ENCODE measurements around the gene IL4I1.
A peak's percentile ranks its signal among the peaks of the same experiment; 100 is the strongest.

IL4I1 gene

DNA sequence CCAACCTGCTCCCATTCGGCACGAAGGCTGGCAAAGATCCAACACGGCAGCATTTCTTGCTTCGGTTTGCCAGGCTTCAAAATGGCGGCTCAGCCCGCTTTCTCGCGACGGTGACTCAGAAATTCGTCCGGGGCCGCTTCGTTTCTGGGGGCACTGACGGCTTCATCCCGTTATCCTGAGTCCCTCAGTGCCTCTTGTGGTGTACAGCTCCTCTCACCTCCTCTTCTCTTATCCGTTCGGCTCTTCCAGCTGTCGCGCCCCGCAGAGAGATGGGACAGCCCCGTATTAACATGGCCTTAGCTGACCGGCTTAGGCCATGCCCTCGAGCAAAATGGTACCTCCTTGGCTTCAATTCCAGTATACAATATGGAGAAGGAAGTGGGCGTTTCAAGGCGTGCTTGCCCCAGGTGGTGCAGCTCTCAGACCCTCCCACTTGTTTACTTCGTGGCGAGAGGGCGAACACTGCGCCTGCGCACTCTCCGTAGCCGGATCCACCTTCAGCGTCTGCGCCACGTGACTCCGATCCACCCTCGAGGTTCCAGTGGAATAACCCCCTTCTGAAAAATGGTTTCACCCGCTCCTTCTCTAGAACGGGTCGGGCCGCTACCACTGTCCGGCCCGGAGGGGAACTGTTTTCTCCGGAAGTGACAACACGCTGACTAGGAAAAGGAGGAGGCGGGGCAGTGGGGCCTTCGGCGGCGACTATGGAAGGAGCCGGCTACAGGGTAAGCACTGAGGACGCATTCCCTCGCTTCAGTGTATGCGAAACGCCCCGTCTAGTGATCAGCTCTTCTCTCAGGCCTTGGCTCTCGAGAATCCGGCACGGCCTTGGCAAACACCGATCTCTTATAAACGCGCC lies 19.4 kb downstream of the IL4I1 start, which contains the start of the genes AKT1S1 and TBC1D17:
TSS of gene AKT1S1 (minus strand) at position 336 of the 859 bp plus-strand sequence. CDS start 4,060 bp downstream, outside the sequence.
TSS of gene TBC1D17 (plus strand) at position 683 of the 859 bp plus-strand sequence. CDS start at position 705, 22 bp downstream.
- FAIRE-seq: peak; percentile 99

GRCh38 chr19:49876422-49877019 lies 20.2 kb downstream of the IL4I1 start:
- FAIRE-seq: peak; percentile 97

DNA sequence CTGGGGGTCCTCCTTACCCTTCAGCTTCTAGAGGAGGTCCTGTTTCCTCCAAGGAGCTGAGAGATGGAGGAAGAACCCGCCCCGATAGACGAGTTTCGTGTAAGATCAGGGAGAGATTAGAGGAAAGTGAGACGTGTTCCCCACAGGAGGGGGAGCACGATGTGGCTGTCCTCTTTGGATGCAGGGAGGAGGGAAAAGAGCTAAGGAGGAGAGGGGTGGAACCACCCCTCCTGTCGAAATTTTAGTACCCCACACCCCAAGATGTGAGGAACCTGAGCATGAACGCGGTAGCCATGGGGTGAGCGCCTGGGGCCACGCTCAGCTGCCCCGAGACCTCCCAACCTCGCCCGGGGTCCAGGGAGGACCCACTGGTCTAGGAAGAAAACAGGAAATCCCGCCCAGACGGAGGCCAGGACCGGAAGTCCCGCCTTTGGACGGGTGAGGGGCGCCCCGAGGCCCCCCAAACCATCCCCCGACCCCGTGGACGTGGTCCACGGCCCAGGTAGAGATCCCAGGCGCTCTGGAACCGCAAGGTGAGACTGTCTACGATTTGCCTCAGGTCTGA lies 20.7 kb downstream of the IL4I1 start:
- FAIRE-seq: no peak

DNA sequence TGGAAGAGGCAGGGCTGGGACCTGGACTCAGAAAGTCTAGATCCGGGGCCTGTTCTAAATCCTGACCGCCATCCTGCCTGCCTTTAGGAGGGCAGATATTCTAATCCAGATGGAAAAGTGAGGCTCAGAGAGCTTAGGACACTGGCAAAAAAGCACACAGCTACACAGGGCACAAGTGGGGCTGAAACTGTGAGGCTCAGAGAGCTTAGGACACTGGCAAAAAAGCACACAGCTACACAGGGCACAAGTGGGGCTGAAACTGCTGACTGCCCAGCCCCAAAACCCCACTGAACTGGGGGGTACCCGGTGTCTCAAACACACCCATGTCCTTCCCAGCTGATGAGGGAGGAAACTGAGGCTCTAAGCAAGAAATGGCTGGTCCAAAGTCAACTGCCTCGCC lies 21.5 kb downstream of the IL4I1 start:
- no peak for FAIRE-seq

GRCh38 chr19:49874503-49875157 lies 22.1 kb downstream of the IL4I1 start:
- FAIRE-seq: no peak

DNA sequence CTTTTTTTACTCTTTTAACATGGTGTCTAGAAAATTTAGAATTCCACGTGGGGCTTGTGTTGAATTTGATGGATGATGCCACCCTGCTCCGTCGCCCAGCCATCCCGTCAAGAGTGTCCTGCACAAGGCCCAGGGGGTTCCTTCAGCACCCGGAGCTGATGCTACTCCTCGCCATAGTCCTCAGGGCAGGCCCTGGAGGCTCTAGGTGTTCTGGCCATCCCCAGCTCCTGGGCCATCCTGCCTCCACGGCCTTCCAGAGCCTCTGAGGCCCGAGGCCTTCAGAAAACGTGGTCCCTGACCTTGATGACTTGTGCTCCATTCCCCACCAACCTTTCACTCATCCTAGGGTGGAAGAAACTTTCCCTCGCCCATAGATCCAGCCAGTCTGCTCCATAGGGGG lies 22.9 kb downstream of the IL4I1 start:
- no peak for FAIRE-seq

- no peak for FAIRE-seq
Measured at GRCh38 chr19:49873129-49873521, 23.6 kb downstream of the IL4I1 start.

GRCh38 chr19:49872245-49873128 lies 24.2 kb downstream of the IL4I1 start:
- no peak for FAIRE-seq

DNA sequence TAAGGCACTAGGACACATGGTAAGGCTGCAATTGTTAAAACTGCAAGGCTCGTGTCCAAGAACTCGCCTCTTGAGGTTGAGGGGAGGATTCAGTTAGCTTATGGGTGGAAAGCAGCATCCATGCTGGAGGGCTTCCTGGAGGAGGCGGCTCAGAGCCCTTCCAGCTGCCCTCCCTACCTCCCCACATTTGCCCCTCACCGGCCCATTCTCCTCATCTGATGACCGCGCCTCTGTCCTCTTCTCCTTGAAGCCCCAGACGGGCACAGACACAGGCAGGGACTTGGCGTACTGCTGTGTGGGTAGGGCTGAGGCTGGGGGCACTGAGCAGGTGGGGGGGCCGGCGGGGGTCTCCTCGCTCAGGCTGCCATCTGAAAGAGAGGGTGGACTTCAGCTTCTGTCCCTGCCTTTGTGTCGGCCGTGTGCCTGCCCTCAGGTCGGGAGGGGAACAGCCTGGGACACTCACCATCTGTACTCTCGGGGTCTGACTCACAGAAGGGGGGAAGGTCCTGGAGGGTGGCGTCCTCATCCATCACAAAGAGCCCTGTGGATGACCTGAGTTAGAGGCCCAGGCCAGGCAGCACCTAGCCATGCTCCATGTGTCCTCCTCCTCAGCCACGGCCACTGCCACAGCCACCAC lies 25.2 kb downstream of the IL4I1 start:
- FAIRE-seq: no peak

DNA sequence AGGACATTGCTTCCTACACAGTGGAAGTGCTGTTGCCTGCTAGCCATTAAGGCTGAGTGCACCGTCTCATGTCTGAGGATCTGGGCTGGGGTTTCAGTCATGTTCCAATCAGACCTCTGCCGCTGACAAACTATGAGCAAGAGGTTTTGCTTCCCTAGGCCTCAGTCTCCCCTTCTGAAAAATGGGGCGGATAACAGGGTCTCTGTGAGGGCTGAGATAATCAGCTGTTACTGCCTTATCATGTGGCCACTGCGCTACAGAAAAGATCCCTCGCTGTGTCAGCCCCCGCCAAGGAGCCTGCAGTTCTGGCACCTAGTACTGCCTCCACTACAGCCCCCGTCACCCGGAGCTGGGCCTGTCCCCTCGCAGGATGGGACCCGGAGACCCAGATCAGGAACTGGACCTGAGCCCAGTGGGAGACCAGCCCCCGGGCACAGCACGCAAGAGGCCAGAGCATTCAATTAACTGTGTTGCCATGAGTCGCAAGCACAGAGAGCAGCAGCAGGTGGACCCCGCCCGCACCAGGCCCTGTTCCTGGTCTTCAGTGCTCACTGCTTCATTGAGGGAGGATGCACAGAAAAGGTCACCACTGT lies 26.3 kb downstream of the IL4I1 start:
- FAIRE-seq: no peak

DNA sequence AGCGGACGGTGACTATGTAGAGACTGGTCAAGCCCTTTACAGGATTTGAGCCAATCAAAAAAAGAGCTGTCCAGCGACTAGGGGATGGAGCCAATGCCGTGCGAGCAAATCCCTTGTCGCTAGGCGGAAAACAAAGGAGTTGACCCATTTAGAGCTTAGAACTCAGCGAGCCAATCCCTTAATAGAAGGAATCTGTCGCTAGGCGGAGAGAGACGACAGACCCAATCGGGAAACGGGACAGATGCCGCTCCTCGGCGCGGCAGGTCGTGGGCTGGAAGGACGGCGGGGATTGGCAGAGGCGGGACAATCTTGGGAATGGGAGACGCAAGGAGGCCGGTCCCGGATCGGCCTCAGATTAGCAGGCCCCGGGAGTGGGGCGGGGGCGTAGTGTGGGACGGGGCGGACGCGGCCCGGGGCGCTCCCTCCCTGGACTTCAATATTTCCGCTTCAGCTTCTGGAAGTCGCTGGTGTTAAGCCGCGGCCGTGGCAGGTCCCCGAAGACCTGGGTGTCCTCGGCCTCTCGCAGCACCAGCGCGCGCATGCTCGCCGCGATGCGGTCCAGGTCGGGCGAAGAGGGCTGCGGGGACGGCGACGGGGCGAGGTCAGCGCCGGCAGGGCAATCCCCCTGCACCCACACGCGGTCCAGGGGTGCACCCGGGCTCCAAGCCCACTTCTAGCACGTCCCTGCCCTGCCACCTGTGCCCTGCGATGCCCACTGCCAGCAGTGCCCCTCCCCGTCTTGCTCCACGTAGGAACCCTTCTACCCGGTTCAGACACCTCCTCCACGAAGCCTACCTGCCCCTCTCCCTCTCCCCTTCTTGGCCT lies 27.0 kb downstream of the IL4I1 start:
- FAIRE-seq: peak; percentile 100

GRCh38 chr19:49869009-49869483 lies 27.6 kb downstream of the IL4I1 start:
- no peak for FAIRE-seq

DNA sequence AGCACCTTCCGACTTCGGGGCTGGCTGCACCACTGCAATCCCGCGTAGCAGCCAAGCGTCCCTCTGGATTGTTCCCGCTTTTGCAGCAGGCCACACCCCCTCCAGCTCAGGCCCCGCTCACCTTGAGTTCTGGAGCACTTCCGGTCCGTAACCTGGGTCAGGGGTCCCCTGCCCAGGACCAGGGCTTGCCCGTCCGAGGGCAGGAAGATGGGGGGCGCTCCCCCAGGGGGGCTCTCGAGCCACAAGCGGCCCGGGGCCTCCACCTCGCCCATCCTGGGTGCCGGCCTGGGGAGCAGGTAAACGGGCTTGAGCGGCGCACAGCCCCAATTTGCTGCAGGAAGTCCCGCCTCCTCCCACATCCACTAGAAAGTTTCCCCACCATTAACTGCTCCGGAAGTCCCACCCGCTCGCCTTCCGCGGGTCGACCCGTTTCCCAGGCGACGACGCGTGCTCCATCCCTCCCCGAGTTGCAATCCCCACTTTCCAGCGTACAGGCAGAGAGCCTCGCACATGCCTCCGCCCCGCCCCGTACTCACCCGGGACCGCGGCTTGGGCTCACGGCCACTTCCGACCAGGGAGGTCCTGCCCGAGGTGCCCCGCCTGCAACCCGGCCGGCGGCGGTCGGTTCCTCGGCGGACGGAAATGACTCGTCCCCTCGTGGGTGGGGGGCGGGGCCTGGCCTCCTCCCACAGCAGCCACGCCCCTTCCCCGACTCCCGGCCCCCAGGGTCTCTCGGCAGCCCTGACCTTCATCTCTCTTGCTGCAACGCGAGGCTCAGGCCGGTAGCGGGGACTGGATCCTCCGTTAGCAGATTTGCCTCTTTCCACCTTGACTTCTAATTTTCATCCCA lies 29.5 kb downstream of the IL4I1 start, which contains the start of gene PNKP:
TSS of gene PNKP (minus strand) at position 644 of the 850 bp plus-strand sequence. CDS start at position 272, 372 bp downstream.
- peak; percentile 93 for FAIRE-seq

GRCh38 chr19:49864890-49865289 lies 31.8 kb downstream of the IL4I1 start:
- FAIRE-seq: no peak

DNA sequence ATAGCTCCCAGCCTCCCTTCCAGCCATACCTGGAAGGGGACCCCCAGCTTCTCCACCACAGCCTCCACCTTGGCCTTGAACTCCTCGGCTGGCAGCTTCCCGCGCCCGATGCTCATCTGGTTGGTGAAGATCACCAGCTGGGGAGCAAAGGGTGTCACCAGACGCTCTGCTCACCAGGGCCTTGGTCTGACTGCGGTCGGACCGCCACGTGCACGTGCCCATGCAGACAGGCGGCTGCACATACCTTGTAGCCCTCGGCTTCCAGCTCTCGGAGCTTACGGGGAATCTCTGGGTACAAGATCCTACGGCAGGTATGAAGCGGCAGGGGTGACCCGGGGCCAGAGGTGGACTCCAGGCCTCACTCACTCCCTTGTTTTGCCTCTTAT lies 32.8 kb downstream of the IL4I1 start:
- no peak for FAIRE-seq

DNA sequence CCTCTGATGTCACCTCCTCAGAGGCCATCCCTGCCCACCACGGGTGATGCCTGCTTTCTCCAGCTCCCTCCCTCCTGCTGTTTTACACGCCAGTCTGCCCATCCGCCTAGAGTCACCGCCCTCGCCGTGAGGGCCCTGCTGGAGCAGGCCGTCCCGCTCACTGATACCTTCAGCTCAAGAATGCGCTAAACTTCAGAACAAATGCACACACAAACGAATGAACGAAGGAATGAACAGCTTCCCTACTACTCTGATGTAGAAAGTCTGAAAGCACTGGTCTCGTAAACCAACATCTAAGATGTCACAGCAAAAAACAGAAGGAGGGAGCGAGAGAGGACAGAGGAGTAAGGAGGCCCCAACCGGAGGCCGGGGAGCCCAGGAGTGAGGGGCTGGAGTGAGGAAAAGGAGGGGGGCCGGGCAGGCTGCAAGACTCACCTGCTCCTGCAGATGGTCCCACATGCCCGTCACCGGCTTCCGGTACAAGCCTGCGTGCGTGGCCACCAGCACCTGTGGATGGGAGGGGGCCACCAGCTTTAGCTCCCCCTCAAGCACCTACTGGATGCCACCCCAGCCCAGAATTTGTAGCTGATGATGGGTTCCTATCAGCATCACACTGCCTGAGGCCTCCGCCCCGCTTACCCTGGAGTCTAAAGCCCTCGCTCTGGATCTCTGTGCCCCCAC lies 33.3 kb downstream of the IL4I1 start:
- no peak for FAIRE-seq

DNA sequence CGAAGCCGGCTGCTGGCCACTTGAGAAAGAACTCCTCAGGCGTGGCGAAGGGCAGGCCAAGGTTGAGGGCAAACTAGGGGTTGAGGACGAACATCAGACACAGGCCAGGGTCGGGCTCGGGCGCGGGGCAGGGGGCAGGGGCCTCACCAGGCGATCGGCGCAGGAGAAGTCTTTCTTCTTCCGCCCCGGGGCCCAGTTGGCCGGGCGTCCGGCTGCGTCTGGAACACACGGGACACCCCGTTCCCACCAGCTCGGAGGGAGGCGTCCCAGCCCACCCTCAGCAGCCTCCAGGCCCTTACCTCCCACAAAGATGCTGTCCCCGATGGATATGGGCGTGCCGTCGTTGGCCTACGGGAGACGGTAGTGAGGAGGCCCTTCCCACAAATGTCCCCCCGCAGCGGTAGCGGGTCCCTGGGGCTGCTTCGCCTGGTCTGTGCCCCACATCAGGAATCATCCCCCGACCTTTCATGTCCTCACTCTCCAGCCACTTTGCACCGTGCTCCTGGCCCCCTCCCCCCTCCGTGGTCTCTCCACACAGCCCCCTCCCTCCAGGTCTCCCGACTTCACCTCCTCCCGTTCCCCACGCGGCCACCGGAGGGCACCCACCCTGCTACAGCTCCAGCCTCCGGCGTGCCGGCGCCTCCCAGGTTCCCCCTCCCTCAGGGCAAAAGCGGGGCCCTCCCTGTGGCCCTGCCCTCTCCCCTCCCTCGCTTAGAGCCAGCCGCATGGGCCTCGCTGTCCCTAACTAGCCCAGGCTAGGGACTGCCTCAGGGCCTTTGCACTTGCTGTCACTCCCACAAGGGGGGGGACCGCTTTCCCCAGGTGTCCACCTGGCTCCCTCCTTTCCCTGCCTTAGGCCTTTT lies 34.1 kb downstream of the IL4I1 start:
- no peak for FAIRE-seq

Data from G401.6 (cell line).